OCI-LY1 (cell line): ENCODE measurements around the gene MS4A4E.

Experiments used
- CTCF ChIP-seq: fragments of 200-600 bp; sonication (generic), shearing (Covaris generic); IDR thresholded peaks from 2 replicates; pipeline ENCODE4 v1.5.1; 2017; ENCODE audit warnings: mild to moderate bottlenecking, antibody characterized with exemption, low read length, moderate library complexity, mixed read lengths
- EZH2 ChIP-seq: fragments of 200-600 bp; sonication (generic), shearing (Covaris generic); IDR thresholded peaks from 2 replicates; pipeline ENCODE4 v1.8.0; 2017; ENCODE audit warnings: borderline replicate concordance, mixed run types, mild to moderate bottlenecking, antibody characterized with exemption, low read length, moderate library complexity, mixed read lengths

- TF ChIP-seq CTCF = no peak
- no peak for TF ChIP-seq EZH2
Observed at GRCh38 chr11:60261014-60261413, 18.1 kb upstream of the MS4A4E start.
